Chondrocyte (in vitro differentiated cells): Measurements from ENCODE around the gene PDCD4. TPM values are rescaled to one million over a fixed set of nuclear protein-coding genes. Genes with fewer than 3 reads are reported as not detected.
"Not testable (repeated sequence)": the region's sequence is repeated elsewhere in the genome, so short reads cannot be mapped to it uniquely, and the experiment has no call there.

Experiments
- DNase-seq: peaks from one replicate; pipeline ENCODE4 v3.0.0; 2021; ENCODE audit warnings: mixed read lengths, low spot score
- H3K27ac Mint-ChIP-seq: one replicate; pipeline ENCODE4 v1.8.0; 2021; ENCODE audit warnings: mild to moderate bottlenecking, moderate library complexity, mixed read lengths; ENCODE audit not compliant: unreplicated experiment
- H3K27me3 Mint-ChIP-seq: 2 replicates; pipeline ENCODE4 v1.8.0; 2021; ENCODE audit warnings: low read depth, mixed read lengths
- H3K36me3 Mint-ChIP-seq: 2 replicates; pipeline ENCODE4 v1.8.0; 2021; ENCODE audit warnings: low read depth, mixed read lengths
- H3K4me1 Mint-ChIP-seq: 2 replicates; pipeline ENCODE4 v1.8.0; 2021; ENCODE audit warnings: low read depth, mild to moderate bottlenecking, mixed read lengths
- H3K4me3 Mint-ChIP-seq: one replicate; pipeline ENCODE4 v1.8.0; 2021; ENCODE audit warnings: mild to moderate bottlenecking, moderate library complexity, mixed read lengths; ENCODE audit not compliant: unreplicated experiment
- H3K9me3 Mint-ChIP-seq: 2 replicates; pipeline ENCODE4 v1.8.0; 2021; ENCODE audit warnings: low read depth, mixed read lengths
- CTCF ChIP-seq: fragments of 200-600 bp; sonication (generic); IDR thresholded peaks from 2 replicates; pipeline ENCODE4 v1.5.0; 2021; ENCODE audit warnings: antibody characterized with exemption, mild to moderate bottlenecking, moderate library complexity
- total RNA-seq: library from RNA; stranded (reverse); gene quantifications from 3 replicates; pipeline ENCODE4 v1.2.1, GENCODE V29; 2021

PDCD4 gene
- total RNA-seq, 1 donor from 2014 or later = 80.3 TPM

DNA sequence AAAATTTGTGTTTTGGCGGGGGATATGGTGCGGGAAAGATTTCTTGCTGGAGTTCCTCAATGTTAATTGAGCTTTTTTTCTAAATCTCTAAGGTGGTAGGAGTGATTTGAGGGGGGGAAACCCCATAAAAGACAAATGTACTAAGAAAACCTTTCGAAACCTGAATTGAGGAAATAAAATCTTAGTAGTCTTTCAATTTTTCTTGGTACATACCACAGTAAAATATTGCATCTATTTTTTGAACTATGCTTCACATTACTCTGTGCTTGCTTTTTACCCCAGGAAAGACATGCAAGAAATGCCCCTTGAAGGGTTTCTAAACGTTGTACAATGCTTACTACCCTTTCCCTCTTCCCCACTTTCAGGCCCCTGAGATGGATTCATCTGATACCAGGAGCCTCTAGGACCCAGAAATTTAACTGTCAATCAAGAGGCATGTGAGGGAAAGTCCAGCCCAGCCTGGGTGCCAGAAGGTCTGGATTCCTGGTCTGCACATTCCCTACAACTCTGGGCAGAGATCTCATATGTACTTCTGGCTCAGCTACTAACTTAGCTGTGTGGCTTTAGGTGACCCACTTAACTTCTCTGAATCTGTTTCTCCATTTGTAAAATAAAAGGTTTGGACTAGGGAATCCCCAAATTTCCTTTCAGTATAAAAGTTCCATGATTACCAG lies 5.8 kb upstream of the PDCD4 start:
- no peak overlapping the region for H3K4me3 Mint-ChIP-seq
- peak overlapping the region; percentile 74 for H3K27ac Mint-ChIP-seq
- DNase-seq = no peak
- TF ChIP-seq CTCF = no peak
- H3K36me3 Mint-ChIP-seq = no peaks in the 10 kb centered on the region
- no peaks in the 10 kb centered on the region for H3K27me3 Mint-ChIP-seq
- no peaks in the 10 kb centered on the region for H3K9me3 Mint-ChIP-seq
- peaks cover 51% of the 10 kb centered on the region for H3K4me1 Mint-ChIP-seq

GRCh38 chr10:110867011-110867806 lies 4.5 kb upstream of the PDCD4 start:
- not testable (repeated sequence) for DNase-seq, H3K9me3 Mint-ChIP-seq, H3K36me3 Mint-ChIP-seq, H3K4me3 Mint-ChIP-seq, H3K27me3 Mint-ChIP-seq
- Mint-ChIP-seq H3K27ac (peak overlapping the region; percentile 91), H3K4me1 (peaks cover 56% of the 10 kb centered on the region)

DNA sequence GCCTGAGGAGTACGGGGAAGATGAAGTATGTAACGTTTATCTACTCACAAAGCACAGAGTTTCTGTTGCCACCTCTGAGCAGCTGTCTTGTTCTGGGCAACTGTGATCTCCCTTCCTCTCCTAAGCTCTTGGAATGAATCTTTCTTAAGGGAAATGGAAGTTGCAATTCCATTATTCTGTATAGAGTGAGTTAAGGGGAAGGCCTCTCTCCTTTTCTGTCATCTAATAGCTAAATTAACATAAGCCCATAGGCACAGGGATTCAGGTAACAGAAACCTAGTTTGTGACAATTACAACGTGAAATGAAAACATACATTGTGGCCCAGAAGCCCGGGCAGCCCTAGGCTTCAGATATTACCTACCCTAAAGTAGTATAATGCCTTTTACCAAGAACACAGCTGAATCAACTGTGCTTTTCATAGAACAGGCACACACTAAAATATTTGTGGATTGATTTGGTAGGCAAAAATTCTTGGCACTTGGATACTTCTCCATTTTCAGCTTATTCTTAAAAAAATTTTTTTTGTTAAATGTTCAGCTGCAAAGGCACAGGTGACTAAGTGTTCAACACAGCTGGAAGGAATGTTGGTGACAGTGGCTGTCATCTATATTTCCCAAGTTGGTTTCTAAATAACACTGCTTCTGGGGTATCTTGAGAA lies 3.8 kb upstream of the PDCD4 start:
- Mint-ChIP-seq H3K36me3 (no peaks in the 10 kb centered on the region), H3K4me3 (no peak overlapping the region), H3K4me1 (peaks cover 56% of the 10 kb centered on the region), H3K27ac (peak overlapping the region; percentile 91), H3K9me3 (no peaks in the 10 kb centered on the region), H3K27me3 (no peaks in the 10 kb centered on the region)
- no peak for DNase-seq
- TF ChIP-seq CTCF = no peak

DNA sequence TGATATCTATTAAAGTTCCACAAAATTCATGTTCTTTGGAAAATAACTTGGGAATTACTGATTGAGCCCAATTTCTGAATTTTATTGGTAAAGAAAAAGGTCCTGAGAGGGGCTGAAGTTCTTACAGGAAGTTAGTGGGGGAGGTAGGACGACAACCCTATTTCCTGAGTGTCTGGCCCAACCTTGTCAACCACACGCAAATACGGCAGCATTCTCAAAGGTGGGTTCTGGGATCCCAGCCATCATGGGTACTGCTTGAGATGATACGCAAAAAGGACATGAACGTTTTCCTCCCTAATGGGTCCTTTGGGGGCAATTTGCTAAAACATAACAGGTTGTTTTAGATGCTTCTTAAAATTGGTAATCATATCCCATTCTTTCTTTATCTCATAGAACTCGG lies 2.7 kb upstream of the PDCD4 start:
- Mint-ChIP-seq H3K4me1 (peaks cover 61% of the 10 kb centered on the region), H3K27me3 (no peaks in the 10 kb centered on the region), H3K27ac (no peak overlapping the region), H3K4me3 (no peak overlapping the region), H3K36me3 (no peaks in the 10 kb centered on the region), H3K9me3 (no peaks in the 10 kb centered on the region)
- no peak for DNase-seq
- TF ChIP-seq CTCF = no peak

DNA sequence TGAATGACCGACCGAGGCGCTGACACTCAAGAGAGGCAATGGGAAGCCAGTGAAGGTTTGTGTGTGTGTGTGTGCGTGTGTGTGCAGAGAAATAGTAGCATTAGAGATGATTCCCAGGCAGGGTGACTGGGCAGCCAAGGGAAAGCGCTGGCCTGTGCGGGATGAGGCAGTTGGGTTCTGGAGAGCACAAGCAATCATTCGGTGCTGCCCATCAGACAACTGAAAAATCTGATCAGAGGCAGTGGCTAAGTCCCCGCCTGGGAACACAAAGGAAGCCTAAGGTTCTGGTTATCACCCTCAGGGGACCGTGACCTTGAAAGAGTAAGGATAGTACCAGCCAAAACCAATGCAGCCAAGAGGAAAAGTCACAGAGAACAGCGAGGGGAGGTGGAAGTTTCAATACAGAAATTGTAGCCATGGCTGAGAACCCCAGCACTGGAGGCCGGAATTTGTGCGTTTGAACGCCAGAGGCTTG lies 868 bp upstream of the PDCD4 start:
- Mint-ChIP-seq H3K4me1 (peaks cover 58% of the 10 kb centered on the region), H3K9me3 (no peaks in the 10 kb centered on the region), H3K4me3 (peak overlapping the region; percentile 81), H3K27me3 (no peaks in the 10 kb centered on the region), H3K27ac (peak overlapping the region; percentile 97), H3K36me3 (no peaks in the 10 kb centered on the region)
- no peak for TF ChIP-seq CTCF
- DNase-seq = no peak
